GM19468 (cell line): ENCODE data around the gene RPL27A.

Source experiments
- ATAC-seq: cut with Tn5 transposase; IDR thresholded peaks from one replicate; pipeline ENCODE4 v1.9.1; 2021; ENCODE audit warnings: mild to moderate bottlenecking, moderate library complexity, moderate number of reproducible peaks; ENCODE audit not compliant: unreplicated experiment; ENCODE audit errors: extremely low read depth

The RPL27A gene

DNA sequence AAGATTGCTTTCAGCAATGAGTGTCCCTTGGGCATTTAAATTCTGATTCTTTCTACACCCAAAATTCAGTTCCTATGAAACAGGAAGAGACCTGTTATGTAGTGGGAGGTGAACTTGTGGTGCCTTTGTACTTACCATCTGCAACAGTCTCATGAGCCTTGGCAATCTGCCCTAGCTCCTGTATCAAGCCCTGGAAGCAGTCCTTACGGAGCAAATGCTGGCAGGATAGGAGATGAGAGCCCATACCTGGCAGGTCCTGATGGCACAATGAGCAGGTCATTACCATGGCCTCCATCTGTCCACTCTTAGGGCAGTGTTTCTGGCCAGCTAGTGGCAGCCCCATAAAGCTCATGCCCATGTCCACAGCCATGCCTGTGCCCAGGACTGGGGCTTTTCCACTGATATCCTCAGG is 10.9 kb upstream of the RPL27A start:
- ATAC-seq: no peak

DNA sequence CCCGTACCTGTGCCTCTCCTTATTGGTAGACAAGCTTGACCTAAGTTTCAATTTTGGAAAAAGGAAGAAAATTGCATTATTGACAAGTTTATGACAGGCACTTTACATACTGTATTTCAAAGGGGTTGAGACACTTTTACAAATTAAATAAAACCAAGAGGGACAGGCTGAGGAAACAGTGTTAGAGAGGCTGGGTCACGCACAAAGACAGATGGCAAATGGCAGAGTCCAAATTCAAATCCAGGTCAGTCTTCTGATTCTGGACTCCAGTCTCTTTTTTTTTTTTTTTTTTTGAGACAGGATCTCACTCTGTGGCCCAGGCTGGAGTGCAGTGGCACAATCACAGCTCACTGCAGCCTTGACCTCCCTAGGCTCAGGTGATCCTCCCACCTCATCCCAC is 10.2 kb upstream of the RPL27A start:
- ATAC-seq: no peak

- ATAC-seq: no peak
These were observed 7.7 kb upstream of the RPL27A start for GRCh38 chr11:8674859-8675258.

GRCh38 chr11:8676458-8676857 is 6.1 kb upstream of the RPL27A start:
- ATAC-seq: no peak

DNA sequence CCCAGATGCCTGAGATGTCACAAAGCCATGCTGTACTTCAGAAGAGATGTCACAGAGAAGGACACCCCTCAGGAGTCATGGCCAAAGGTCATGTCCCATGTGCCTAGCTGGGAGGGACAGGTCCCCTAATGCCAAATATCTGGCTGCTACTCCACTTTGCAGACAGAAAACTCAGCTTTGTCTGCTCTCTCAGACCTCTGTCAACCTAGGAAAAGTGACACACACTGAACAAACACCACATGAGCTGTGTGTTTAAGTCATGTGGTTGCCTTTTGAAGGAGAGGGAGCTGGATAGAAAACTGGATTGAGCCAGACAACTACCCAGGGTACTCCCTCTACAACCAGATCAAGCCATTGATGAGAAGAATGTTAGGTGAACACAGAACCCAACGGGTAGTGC is 3.6 kb upstream of the RPL27A start:
- no peak for ATAC-seq

- ATAC-seq: no peak
These were observed 722 bp upstream of the RPL27A start for GRCh38 chr11:8681837-8682302.

GRCh38 chr11:8683115-8683807 is 669 bp downstream of the RPL27A start:
- no peak for ATAC-seq

DNA sequence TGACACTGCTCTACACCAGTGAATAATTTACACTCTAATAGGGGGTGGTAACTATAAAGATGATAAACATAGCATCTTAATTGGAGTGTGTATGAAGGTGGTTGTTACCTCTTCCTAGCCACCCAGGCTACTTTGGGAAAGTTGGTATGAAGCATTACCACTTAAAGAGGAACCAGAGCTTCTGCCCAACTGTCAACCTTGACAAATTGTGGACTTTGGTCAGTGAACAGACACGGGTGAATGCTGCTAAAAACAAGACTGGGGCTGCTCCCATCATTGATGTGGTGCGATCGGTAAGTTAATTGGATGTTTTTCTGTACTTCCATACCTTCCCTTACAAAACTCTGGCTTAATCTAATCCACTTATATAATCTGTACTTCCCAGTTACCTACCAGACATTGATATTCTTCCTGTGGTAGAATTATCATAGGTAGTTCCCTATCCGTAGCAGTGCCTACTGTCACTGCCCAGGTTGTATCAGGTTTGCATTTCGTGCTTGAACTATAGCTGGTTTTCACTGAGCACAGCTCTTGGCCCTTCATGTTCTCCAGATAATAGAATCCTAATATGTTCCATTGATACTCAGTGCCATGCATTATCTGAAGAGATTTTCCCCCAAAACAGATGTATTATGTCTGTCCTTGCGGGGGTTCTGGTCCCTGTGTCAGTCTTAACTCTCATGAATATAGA is 2.2 kb downstream of the RPL27A start:
- no peak for ATAC-seq

GRCh38 chr11:8685306-8685705 is 2.7 kb downstream of the RPL27A start:
- no peak for ATAC-seq

GRCh38 chr11:8685820-8686219 is 3.2 kb downstream of the RPL27A start:
- no peak for ATAC-seq

DNA sequence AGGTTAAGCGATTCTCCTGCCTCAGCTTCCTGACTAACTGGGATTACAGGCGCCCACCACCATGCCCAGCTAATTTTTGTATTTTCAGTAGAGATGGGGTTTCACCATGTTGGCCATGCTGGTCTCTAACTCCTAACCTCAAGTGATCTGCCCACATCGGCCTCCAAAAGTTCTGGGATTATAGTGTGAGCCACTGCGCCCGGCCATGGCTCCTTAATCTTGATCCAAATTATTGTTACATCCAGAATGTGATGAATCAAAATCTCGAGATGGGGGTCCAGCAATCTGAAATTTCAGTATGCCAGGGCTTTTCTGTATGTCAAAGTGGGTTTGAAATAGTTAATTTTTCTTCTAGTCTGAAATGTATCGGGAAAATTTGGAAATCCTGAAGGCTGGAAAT is 3.7 kb downstream of the RPL27A start:
- no peak for ATAC-seq

GRCh38 chr11:8688414-8689362 is 6.1 kb downstream of the RPL27A start:
- ATAC-seq: peak; percentile 98

GRCh38 chr11:8689726-8690255 is 7.2 kb downstream of the RPL27A start:
- ATAC-seq: no peak

- ATAC-seq: no peak
These were observed 8.1 kb downstream of the RPL27A start for GRCh38 chr11:8690374-8691342.

GRCh38 chr11:8691601-8692000 is 9.0 kb downstream of the RPL27A start:
- no peak for ATAC-seq

GRCh38 chr11:8692417-8692816 is 9.8 kb downstream of the RPL27A start:
- no peak for ATAC-seq

DNA sequence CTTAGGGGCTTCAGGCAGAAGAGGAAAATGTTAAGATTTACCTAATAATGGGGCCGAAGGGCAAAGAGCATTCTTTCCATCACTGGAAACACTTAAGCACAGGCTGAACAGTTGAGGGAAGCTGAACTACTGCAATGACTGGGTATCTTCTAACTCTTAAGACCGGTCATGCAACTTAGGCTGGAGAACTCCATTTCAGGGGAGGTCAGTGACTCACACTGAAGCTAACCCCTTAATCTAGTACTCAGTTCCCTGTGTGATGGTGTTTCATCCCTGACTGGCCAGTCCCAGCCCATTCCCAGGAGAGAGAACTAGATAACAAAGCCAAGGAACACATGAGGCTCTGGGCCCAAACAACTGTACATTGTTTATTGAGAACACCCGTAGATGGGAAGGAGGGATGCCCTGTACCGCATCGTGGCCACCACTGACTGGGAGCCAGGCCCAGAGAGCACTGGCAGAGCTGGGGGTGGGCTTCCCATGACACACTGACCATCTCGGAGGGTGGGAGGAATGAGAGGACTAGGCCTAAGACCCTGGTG is 10.5 kb downstream of the RPL27A start:
- ATAC-seq: no peak

- no peak for ATAC-seq
These were observed 11.0 kb downstream of the RPL27A start for GRCh38 chr11:8693555-8693954.

DNA sequence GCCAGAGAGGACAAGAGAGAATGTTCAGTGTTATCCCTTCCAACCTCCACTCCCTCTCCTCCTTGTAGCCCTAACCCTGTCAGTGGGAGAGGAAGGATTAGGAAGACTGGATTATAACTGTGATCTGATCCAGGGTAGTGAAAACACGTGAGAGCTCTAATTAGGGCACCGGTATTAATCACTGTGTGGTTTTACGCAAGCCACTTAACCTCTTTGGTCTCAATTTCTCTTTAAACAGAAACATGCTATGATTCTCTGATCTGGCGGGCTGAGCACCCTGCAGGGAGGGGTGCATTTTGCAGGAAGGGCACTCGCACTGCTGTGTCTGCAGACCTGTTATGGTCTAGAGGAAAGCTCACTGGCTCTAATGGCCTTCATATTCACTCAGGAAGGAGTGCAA is 11.5 kb downstream of the RPL27A start:
- ATAC-seq: no peak
